GM12878 (cell line): ENCODE results near the gene MEF2D. TPM values are rescaled to one million over a fixed set of nuclear protein-coding genes. Genes with fewer than 3 reads are reported as not detected.

Experiments used
- ATF2 ChIP-seq: IDR thresholded peaks from 2 replicates; pipeline ENCODE4 v1.6.1; 2012; ENCODE audit warnings: low read length, inconsistent platforms
- ATF3 ChIP-seq: IDR thresholded peaks from 2 replicates; pipeline ENCODE4 v1.6.1; 2011; ENCODE audit warnings: low read depth, mild to moderate bottlenecking, low read length, moderate library complexity, borderline replicate concordance; ENCODE audit errors: extremely low read depth
- CBX3 ChIP-seq: fragments of 200-600 bp; sonication (generic); IDR thresholded peaks from 2 replicates; pipeline ENCODE4 v1.6.1; 2016; ENCODE audit warnings: low read depth, borderline replicate concordance
- CHD1 ChIP-seq: IDR thresholded peaks from 2 replicates; pipeline ENCODE4 v1.6.1; 2012; ENCODE audit warnings: low read depth, low read length, improper control_type of control experiment
- CHD4 ChIP-seq: fragments of 200-600 bp; sonication (generic); IDR thresholded peaks from 2 replicates; pipeline ENCODE4 v1.6.1; 2016; ENCODE audit warnings: mild to moderate bottlenecking
- CTCF ChIP-seq, 3 experiments: IDR thresholded peaks in 2 of 3; conservative IDR thresholded peaks in 1 of 3; 2 replicates each; pipeline ENCODE4 v1.5.1; 2011; ENCODE audit warnings: low read depth in 3 of 3, low read length in 3 of 3, mild to moderate bottlenecking in 3 of 3, control low read depth in 2 of 3, moderate library complexity in 2 of 3, inconsistent platforms in 1 of 3, mixed read lengths in 1 of 3; ENCODE audit not compliant: control insufficient read depth in 2 of 3, insufficient read depth in 1 of 3; ENCODE audit errors: extremely low read depth in 1 of 3
- CUX1 ChIP-seq: IDR thresholded peaks from 2 replicates; pipeline ENCODE4 v1.6.1; 2012; ENCODE audit warnings: improper control_type of control experiment, low read depth, low read length; ENCODE audit not compliant: insufficient replicate concordance
- EZH2 ChIP-seq: IDR thresholded peaks from 2 replicates; pipeline ENCODE4 v1.6.1; 2012; ENCODE audit warnings: low read depth, mild to moderate bottlenecking, control low read depth, inconsistent platforms, low read length, borderline replicate concordance; ENCODE audit not compliant: control insufficient read depth
- HSF1 ChIP-seq: fragments of 150-350 bp; IDR thresholded peaks from 2 replicates; pipeline ENCODE4 v1.6.1; 2014; ENCODE audit warnings: mild to moderate bottlenecking, low read depth, low read length
- JUND ChIP-seq: IDR thresholded peaks from 2 replicates; pipeline ENCODE4 v1.6.1; 2012; ENCODE audit warnings: low read depth, mild to moderate bottlenecking, low read length, improper control_type of control experiment, moderate library complexity
- KLF5 ChIP-seq: fragments of 450-650 bp; IDR thresholded peaks from 2 replicates; pipeline ENCODE4 v1.6.1; 2014; ENCODE audit warnings: mild to moderate bottlenecking; ENCODE audit not compliant: partially characterized antibody
- MEF2A ChIP-seq: IDR thresholded peaks from 2 replicates; pipeline ENCODE4 v1.6.1; 2011; ENCODE audit warnings: low read depth, mild to moderate bottlenecking, low read length, moderate library complexity; ENCODE audit not compliant: insufficient read depth
- MXI1 ChIP-seq: fragments of 150-350 bp; IDR thresholded peaks from 2 replicates; pipeline ENCODE4 v1.6.1; 2011; ENCODE audit warnings: low read depth, mild to moderate bottlenecking, inconsistent platforms, low read length, improper control_type of control experiment
- NR2C2 ChIP-seq: IDR thresholded peaks from 2 replicates; pipeline ENCODE4 v1.6.1; 2011; ENCODE audit warnings: borderline replicate concordance, low read depth; ENCODE audit not compliant: control insufficient read depth, insufficient read length
- PAX5 ChIP-seq: IDR thresholded peaks from 2 replicates; pipeline ENCODE4 v1.6.1; 2011; ENCODE audit warnings: low read depth, low read length, borderline replicate concordance
- POLR2AphosphoS5 ChIP-seq: IDR thresholded peaks from 2 replicates; pipeline ENCODE4 v1.6.1; 2011; ENCODE audit warnings: mild to moderate bottlenecking, low read length, inconsistent platforms
- STAT1 ChIP-seq: fragments of 450-650 bp; conservative IDR thresholded peaks from 2 replicates; pipeline ENCODE4 v1.6.1; 2014; ENCODE audit warnings: antibody characterized with exemption, mild to moderate bottlenecking
- SUZ12 ChIP-seq: fragments of 200-600 bp; sonication (generic); IDR thresholded peaks from one replicate; pipeline ENCODE4 v1.6.1; 2018; ENCODE audit warnings: antibody characterized with exemption, mild to moderate bottlenecking; ENCODE audit not compliant: unreplicated experiment
- TAF1 ChIP-seq: IDR thresholded peaks from 2 replicates; pipeline ENCODE4 v1.6.1; 2011; ENCODE audit warnings: mild to moderate bottlenecking, low read depth, low read length, borderline replicate concordance
- ZNF24 ChIP-seq: fragments of 450-650 bp; IDR thresholded peaks from 2 replicates; pipeline ENCODE4 v1.6.1; 2017; ENCODE audit warnings: antibody characterized with exemption, mild to moderate bottlenecking
- polyA plus RNA-seq, 11 experiments: library from polyadenylated mRNA; depleted of rRNA in 4 of 11; unstranded in 6 of 11; stranded (reverse) in 5 of 11; fragments of >200 nt; fragmentation: Nextera tagmentation in 4 of 11; fragmentation: Illumina TruSeq in 1 of 11; extraction: Ambion mirVana in 4 of 11; extraction: Trizol in 1 of 11; gene quantifications; 1 replicate in 1 of 11; 2 replicates in 10 of 11; pipeline versions ENCODE4 v1.2.1 to v1.2.3, GENCODE V29; 2011 to 2016; ENCODE audit warnings: inconsistent platforms in 2 of 11, missing spikeins in 2 of 11, low read depth in 1 of 11
- total RNA-seq, 4 experiments: library from RNA; depleted of rRNA in 3 of 4; stranded (reverse); fragments of >200 nt in 3 of 4; fragmentation: Illumina TruSeq in 1 of 4; extraction: Trizol in 1 of 4; gene quantifications; 2 replicates each; pipeline versions ENCODE4 v1.2.1 to v1.2.3, GENCODE V29; 2013 to 2021

MEF2D gene
- total and polyA plus RNA-seq, 10 of the 15 experiments (the other 5 are each of a cell fraction or from before 2014, with no cell fraction given): 0.61 to 53.0 (median 15.2) TPM

GRCh38 chr1:156492591-156493080 lies 7.9 kb downstream of the MEF2D start (continued):
- TF ChIP-seq CTCF (IDR thresholded peaks at IDR 0.05 in 2 of 3, conservative IDR thresholded peaks at IDR 0.05 in 1 of 3; ENCODE audit: control insufficient read depth in 2 of 3, extremely low read depth in 1 of 3, insufficient read depth in 1 of 3, low read depth in 3 of 3, low read length in 3 of 3) (no peak), MXI1 (0 out of 2 replicates have a peak, but pooled peaks have one; percentile 11), SUZ12 (no peak), CHD1 (no peak), ATF3 (no peak), PAX5 (0 out of 2 replicates have a peak, but pooled peaks have one; percentile 34), STAT1 (no peak), JUND (no peak), EZH2 (no peak), ATF2 (no peak), CBX3 (no peak), NR2C2 (no peak), ZNF24 (no peak), MEF2A (0 out of 2 replicates have a peak, but pooled peaks have one; percentile 26), KLF5 (no peak), TAF1 (no peak), HSF1 (no peak), POLR2AphosphoS5 (no peak), CUX1 (no peak), CHD4 (no peak)
